Stimulated activated CD8-positive, alpha-beta memory T cell treated with anti-CD3 and anti-CD28 coated beads, Interleukin-15, amount 100 ng/mL, for 24 hours (primary cell): ENCODE results near the gene CFAP61.
"Not testable (repeated sequence)": the region's sequence is repeated elsewhere in the genome, so short reads cannot be mapped to it uniquely, and the experiment has no call there.

ENCODE experiments used
- DNase-seq: peaks from one replicate; pipeline ENCODE4 v3.0.0-alpha.2; 2020; ENCODE audit warnings: low read depth

The CFAP61 gene

GRCh38 chr20:20089939-20090338, 37.6 kb downstream of the CFAP61 start:
- no peak for DNase-seq

GRCh38 chr20:20092827-20093226, 40.5 kb downstream of the CFAP61 start:
- no peak for DNase-seq

GRCh38 chr20:20094410-20094809, 42.1 kb downstream of the CFAP61 start:
- DNase-seq: no peak

- DNase-seq: no peak
Measured at GRCh38 chr20:20095114-20095872, 43.0 kb downstream of the CFAP61 start.

GRCh38 chr20:20096421-20096820, 44.1 kb downstream of the CFAP61 start:
- no peak for DNase-seq

- no peak for DNase-seq
Measured at GRCh38 chr20:20100881-20101280, 48.5 kb downstream of the CFAP61 start.

GRCh38 chr20:20102163-20102562, 49.8 kb downstream of the CFAP61 start:
- no peak for DNase-seq

- DNase-seq: no peak
Measured at GRCh38 chr20:20102716-20103258, 50.5 kb downstream of the CFAP61 start.

- no peak for DNase-seq
Measured at GRCh38 chr20:20103486-20103885, 51.2 kb downstream of the CFAP61 start.

GRCh38 chr20:20123187-20123586, 70.9 kb downstream of the CFAP61 start:
- DNase-seq: not testable (repeated sequence)

- DNase-seq: no peak
Measured at GRCh38 chr20:20130399-20130798, 78.1 kb downstream of the CFAP61 start.

- no peak for DNase-seq
Measured at GRCh38 chr20:20134941-20135575, 82.7 kb downstream of the CFAP61 start.

- no peak for DNase-seq
Measured at GRCh38 chr20:20136313-20136712, 84.0 kb downstream of the CFAP61 start.

- DNase-seq: no peak
Measured at GRCh38 chr20:20137851-20138250, 85.5 kb downstream of the CFAP61 start.

- DNase-seq: no peak
Measured at GRCh38 chr20:20138301-20139064, 86.2 kb downstream of the CFAP61 start.

GRCh38 chr20:20139403-20139802, 87.1 kb downstream of the CFAP61 start:
- DNase-seq: no peak

GRCh38 chr20:20143165-20143564, 90.8 kb downstream of the CFAP61 start:
- DNase-seq: no peak

- DNase-seq: no peak
Measured at GRCh38 chr20:20143646-20144045, 91.3 kb downstream of the CFAP61 start.

GRCh38 chr20:20148779-20149178, 96.4 kb downstream of the CFAP61 start:
- no peak for DNase-seq

- DNase-seq: no peak
Measured at GRCh38 chr20:20150241-20150640, 97.9 kb downstream of the CFAP61 start.

- DNase-seq: no peak
Measured at GRCh38 chr20:20160520-20160919, 108.2 kb downstream of the CFAP61 start.

- no peak for DNase-seq
Measured at GRCh38 chr20:20161611-20162010, 109.3 kb downstream of the CFAP61 start.

- no peak for DNase-seq
Measured at GRCh38 chr20:20167698-20168097, 115.4 kb downstream of the CFAP61 start.
